HG03039 (cell line): ENCODE results near the gene SLC9A6.
"Not testable (repeated sequence)": the region's sequence is repeated elsewhere in the genome, so short reads cannot be mapped to it uniquely, and the experiment has no call there.

ENCODE experiments used
- ATAC-seq: cut with Tn5 transposase; IDR thresholded peaks from one replicate; pipeline ENCODE4 v1.9.1; 2021; ENCODE audit warnings: mild to moderate bottlenecking, moderate library complexity; ENCODE audit not compliant: unreplicated experiment

The SLC9A6 gene

DNA sequence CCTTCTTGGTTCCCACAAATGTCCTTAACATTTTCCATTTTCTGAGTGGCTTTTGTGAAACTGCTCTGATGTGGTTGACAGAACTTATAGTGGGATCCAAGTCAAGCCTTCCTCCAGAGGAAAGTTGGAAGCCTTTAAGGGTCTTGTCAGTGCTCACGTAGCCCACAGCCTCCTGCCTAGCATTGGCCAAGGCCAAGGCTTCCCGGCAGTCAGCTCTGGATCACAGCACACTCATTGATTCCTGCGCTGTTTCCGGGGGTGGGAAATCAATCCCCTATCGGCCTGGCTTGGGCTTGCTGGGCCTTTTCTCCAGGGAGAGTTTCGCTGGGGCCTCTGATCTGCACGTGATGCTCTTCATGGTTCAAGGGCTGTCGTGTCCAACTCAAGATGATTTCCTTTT, 76.1 kb downstream of the SLC9A6 start:
- ATAC-seq: no peak

- ATAC-seq: no peak
Measured at GRCh38 chrX:136061696-136062095, 76.5 kb downstream of the SLC9A6 start.

- no peak for ATAC-seq
Measured at GRCh38 chrX:136063340-136064079, 78.3 kb downstream of the SLC9A6 start.

GRCh38 chrX:136064661-136065043, 79.4 kb downstream of the SLC9A6 start:
- ATAC-seq: no peak

DNA sequence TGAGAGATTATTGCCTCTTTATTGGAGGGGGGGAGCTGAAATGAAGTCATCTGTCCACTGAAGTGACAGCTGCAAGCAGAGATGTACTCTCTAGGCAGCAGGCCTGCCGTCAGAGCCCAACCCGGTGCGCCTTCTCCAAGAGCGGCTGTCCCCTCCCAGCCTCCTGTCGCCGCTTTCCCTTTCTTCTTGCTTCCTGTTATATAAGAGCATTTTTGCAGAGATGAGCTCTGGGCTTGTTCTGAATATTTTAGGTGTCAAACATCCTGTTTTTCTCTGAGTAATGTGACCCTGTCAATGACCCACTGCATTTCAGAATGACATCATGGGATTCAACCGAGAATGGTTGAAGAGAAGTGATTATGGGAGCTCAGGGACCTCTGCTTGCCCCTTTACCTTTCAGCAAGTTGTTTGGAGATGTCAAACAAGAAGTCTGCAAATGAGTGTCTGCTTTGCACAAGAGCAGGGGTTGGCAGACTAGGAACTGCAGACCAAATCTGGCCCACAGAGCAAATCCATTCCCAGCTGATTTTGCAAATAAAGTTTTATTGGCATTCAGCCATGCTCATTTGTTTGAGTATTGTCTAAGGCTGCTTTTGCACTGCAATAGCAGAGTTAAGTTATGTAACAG, 79.9 kb downstream of the SLC9A6 start:
- no peak for ATAC-seq

DNA sequence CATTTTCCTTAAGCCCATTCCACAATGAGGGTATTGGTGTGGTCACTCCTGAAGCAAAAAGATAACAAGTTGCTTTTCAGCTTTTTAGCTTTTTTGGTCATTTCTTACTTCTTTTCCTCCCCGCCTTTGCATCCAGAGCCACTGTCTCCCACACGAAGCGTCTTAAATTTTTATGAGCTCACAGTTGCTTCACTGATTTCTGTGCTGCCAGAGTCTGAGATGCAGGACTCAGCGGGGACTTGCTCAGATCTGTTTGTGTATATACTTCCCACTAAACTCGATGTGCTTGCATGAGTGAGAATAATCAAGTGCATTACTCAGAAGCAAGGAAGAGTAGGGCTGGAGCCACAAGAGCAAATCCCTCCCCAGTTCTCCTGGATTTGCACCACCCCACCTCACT, 81.9 kb downstream of the SLC9A6 start:
- no peak for ATAC-seq

DNA sequence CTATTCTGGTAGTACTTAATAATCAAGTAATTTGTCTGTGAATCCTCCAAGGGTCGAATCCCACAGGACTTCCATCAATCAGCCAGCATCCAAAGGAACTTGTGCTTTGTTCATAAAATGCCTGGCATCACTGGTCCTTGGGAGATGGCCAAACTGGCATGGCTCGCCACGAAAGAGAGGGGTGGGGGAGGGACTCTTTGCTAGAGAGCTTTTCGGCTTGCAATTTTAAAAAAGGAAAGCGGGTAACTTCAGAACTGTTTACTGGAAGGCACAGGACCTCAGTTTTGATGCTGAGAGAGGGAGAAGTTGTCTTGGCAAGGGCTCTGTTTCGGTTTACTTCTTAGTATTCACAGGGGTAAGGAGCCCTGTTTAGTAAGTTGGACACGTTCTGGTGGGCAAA, 82.7 kb downstream of the SLC9A6 start:
- no peak for ATAC-seq

DNA sequence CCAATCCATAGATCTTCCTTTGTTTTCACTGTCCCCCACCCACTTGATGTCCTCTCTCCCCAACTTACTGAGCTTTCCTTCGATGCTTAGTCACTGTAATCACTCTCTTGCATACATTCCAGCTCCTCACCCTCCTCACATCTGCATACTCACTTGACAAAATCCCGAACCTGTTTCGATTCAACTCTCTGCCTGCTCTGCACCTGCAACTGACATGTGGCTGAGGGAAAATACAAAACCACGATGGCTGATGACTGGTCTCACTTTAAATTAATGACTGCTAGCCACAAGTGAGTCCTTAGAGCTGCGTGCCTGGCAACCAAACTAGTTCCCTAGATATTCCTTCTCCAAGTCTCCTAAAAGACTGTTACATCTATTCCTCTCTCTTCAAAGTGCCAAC, 91.7 kb downstream of the SLC9A6 start:
- no peak for ATAC-seq

GRCh38 chrX:136080766-136081165, 95.5 kb downstream of the SLC9A6 start:
- ATAC-seq: no peak

DNA sequence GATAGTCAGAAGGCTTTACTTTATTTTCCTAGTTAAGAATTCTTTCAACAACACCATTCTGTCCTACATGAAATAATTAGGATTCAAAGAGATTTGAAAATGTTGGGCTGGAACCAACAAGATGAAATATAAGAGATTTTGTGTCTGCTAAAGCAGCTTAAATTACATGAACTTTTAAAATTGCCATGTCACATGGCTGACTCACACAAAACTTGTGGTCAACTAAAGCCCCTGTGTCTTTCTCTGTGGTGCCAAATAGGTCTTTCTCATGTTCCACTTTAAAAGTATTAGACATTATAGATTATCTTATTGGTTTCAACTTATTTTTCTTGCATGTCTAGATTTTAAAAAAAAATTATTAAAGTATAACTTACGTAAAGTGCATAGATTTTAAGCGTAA, 101.3 kb downstream of the SLC9A6 start:
- ATAC-seq: no peak

GRCh38 chrX:136091898-136092297, 106.7 kb downstream of the SLC9A6 start:
- ATAC-seq: not testable (repeated sequence)

DNA sequence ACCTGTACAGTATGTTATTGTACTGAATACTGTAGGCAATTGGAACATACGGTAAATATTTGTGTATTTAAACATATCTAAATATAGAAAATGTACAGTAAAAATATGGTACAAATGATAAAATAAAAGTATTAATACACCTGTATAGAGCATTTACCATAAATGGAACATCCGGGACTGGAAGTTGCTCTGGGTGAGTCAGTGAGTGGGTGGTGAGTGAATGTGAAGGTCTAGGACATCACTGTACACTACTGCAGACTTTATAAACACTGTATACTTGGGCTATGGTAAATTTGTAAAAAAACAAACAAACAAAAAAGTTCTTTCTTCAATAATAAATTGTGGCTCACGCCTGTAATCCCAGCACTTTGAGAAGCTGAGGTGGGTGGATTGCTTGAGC, 109.7 kb downstream of the SLC9A6 start:
- ATAC-seq: no peak
